Left lung (tissue), 14 donors: ENCODE results near the gene ARPC1B. TPM values are rescaled to one million over a fixed set of nuclear protein-coding genes. Genes with fewer than 3 reads are reported as not detected.

Source experiments
- ATAC-seq: fragments of 200-7000 bp; cut with Tn5 transposase; one replicate; pipeline ENCODE4 v1.9.1; 2020; ENCODE audit warnings: moderate library complexity
- DNase-seq, 4 donors: peaks; one replicate each; pipeline ENCODE4 v3.0.0-alpha.2; 2013 to 2020
- H3K27ac ChIP-seq, 2 donors: fragments of 200-600 bp; sonication (generic) in 1 of 2; one replicate each; pipeline versions ENCODE4 v1.5.0 to v1.8.0; 2020 to 2021
- H3K27me3 ChIP-seq, 2 donors: fragments of 200-600 bp; sonication (generic) in 1 of 2; one replicate each; pipeline versions ENCODE4 v1.5.0 to v1.8.0; 2020 to 2021
- H3K36me3 ChIP-seq, 2 donors: fragments of 200-600 bp; sonication (generic) in 1 of 2; one replicate each; pipeline versions ENCODE4 v1.5.0 to v1.8.0; 2020 to 2021
- H3K4me1 ChIP-seq, 2 donors: fragments of 200-600 bp; one replicate each; pipeline ENCODE4 v1.8.0; 2021
- H3K4me3 ChIP-seq, 2 donors: fragments of 200-600 bp; sonication (generic) in 1 of 2; one replicate each; pipeline versions ENCODE4 v1.5.0 to v1.8.0; 2020 to 2021; ENCODE audit warnings: mild to moderate bottlenecking in 1 of 2
- H3K9me3 ChIP-seq, 2 donors: fragments of 200-600 bp; sonication (generic) in 1 of 2; one replicate each; pipeline versions ENCODE4 v1.5.0 to v1.8.0; 2020 to 2021
- CTCF ChIP-seq, 2 donors: fragments of 200-600 bp; sonication (generic) in 1 of 2; IDR thresholded peaks; one replicate each; pipeline versions ENCODE4 v1.5.0 to v1.8.0; 2021; ENCODE audit warnings: antibody characterized with exemption in 2 of 2
- intact Hi-C, 2 donors: fragments of 100-400 bp; cut with DNase I; formaldehyde crosslinking; loops; one replicate each; pipeline versions ENCODE4 v1.11.2 to v1.14.2; 2022
- long read RNA-seq, 12 donors: library from polyadenylated mRNA in 2 of 12; unstranded in 2 of 12; transcript quantifications; one replicate each; pipeline ENCODE4 v2.0.0 and lab custom pipeline, GENCODE V29; 2019 to 2026
- polyA plus RNA-seq, 6 donors: library from polyadenylated mRNA; unstranded; fragments of 120-200 nt; gene quantifications; one replicate each; pipeline ENCODE4 v1.2.1, GENCODE V29; 2013; ENCODE audit not compliant: insufficient read length in 6 of 6
- total RNA-seq, 2 donors: library from RNA; stranded (reverse); fragmentation: NEBNext Ultra II Directional; extraction: Animal tissue kit (Norgen Biotek cat#: 25700); gene quantifications; one replicate each; pipeline ENCODE4 v1.2.1, GENCODE V29; 2021
- donor health status: DM: no; HTN: yes; CAD: no.
- donor health status: DM: no; HTN: no; CAD: no.

The ARPC1B gene
- 100 to 1,000 TPM; 280 to 311 TPM for total RNA-seq
- polyA plus RNA-seq: 10 to 100 TPM; 37.1 to 54.2 (median 46.2) TPM
- long read RNA-seq, donor 1, transcript ARPC1B-201 (10 exons, 1,564 nt): major isoform, 23 of 273 reads
- long read RNA-seq, donor 1, partial matches to known transcripts: 174 of 273 reads
- long read RNA-seq, donor 1, other reads (novel, unspliced or antisense): 70 of 273 reads
- long read RNA-seq, donor 2, transcript ARPC1B-201 (10 exons, 1,564 nt): major isoform, 17 of 103 reads
- long read RNA-seq, donor 2, partial matches to known transcripts: 82 of 103 reads
- long read RNA-seq, donor 2, other reads (novel, unspliced or antisense): 0 of 103 reads
- long read RNA-seq, donor 3, transcript ARPC1B-201 (10 exons, 1,564 nt): major isoform, 24 of 90 reads
- long read RNA-seq, donor 3, partial matches to known transcripts: 15 of 90 reads
- long read RNA-seq, donor 3, other reads (novel, unspliced or antisense): 50 of 90 reads
- long read RNA-seq, donor 4, transcript ARPC1B-201 (10 exons, 1,564 nt): major isoform, 565 of 712 reads
- long read RNA-seq, donor 4, transcript ARPC1B-213 (11 exons, 1,505 nt): minor isoform, 20 of 712 reads
- long read RNA-seq, donor 4, transcript ARPC1B-222 (11 exons, 1,669 nt): minor isoform, 17 of 712 reads
- long read RNA-seq, donor 4, transcript ARPC1B-207 (11 exons, 1,509 nt): minor isoform, 9 of 712 reads
- long read RNA-seq, donor 4, partial matches to known transcripts: 24 of 712 reads
- long read RNA-seq, donor 4, other reads (novel, unspliced or antisense): 68 of 712 reads
- long read RNA-seq, donor 5, transcript ARPC1B-201 (10 exons, 1,564 nt): major isoform, 15 of 195 reads
- long read RNA-seq, donor 5, partial matches to known transcripts: 174 of 195 reads
- long read RNA-seq, donor 5, other reads (novel, unspliced or antisense): 0 of 195 reads
- long read RNA-seq, donor 6, transcript ARPC1B-201 (10 exons, 1,564 nt): major isoform, 14 of 107 reads
- long read RNA-seq, donor 6, partial matches to known transcripts: 88 of 107 reads
- long read RNA-seq, donor 6, other reads (novel, unspliced or antisense): 0 of 107 reads
- long read RNA-seq, donor 7, transcript ARPC1B-201 (10 exons, 1,564 nt): major isoform, 11 of 34 reads
- long read RNA-seq, donor 7, partial matches to known transcripts: 20 of 34 reads
- long read RNA-seq, donor 7, other reads (novel, unspliced or antisense): 0 of 34 reads
- long read RNA-seq, donor 8, transcript ARPC1B-201 (10 exons, 1,564 nt): major isoform, 10 of 13 reads
- long read RNA-seq, donor 8, partial matches to known transcripts: 0 of 13 reads
- long read RNA-seq, donor 8, other reads (novel, unspliced or antisense): 0 of 13 reads
- long read RNA-seq, donor 9, partial matches to known transcripts: 0 of 1 reads
- long read RNA-seq, donor 9, other reads (novel, unspliced or antisense): 0 of 1 reads
- long read RNA-seq, donor 10, transcript ARPC1B-207 (11 exons, 1,509 nt): minor isoform, 12 of 787 reads
- long read RNA-seq, donor 10, transcript ARPC1B-201 (10 exons, 1,564 nt): major isoform, 653 of 787 reads
- long read RNA-seq, donor 10, transcript ARPC1B-222 (11 exons, 1,669 nt): minor isoform, 26 of 787 reads
- long read RNA-seq, donor 10, transcript ARPC1B-213 (11 exons, 1,505 nt): minor isoform, 17 of 787 reads
- long read RNA-seq, donor 10, partial matches to known transcripts: 40 of 787 reads
- long read RNA-seq, donor 10, other reads (novel, unspliced or antisense): 29 of 787 reads
- long read RNA-seq, donor 11, transcript ARPC1B-201 (10 exons, 1,564 nt): major isoform, 16 of 20 reads
- long read RNA-seq, donor 11, partial matches to known transcripts: 0 of 20 reads
- long read RNA-seq, donor 11, other reads (novel, unspliced or antisense): 0 of 20 reads
- long read RNA-seq, donor 12, transcript ARPC1B-201 (10 exons, 1,564 nt): major isoform, 19 of 76 reads
- long read RNA-seq, donor 12, partial matches to known transcripts: 52 of 76 reads
- long read RNA-seq, donor 12, other reads (novel, unspliced or antisense): 0 of 76 reads

- TF ChIP-seq CTCF (IDR thresholded peaks at IDR 0.05): no peak
- ATAC-seq: peak; percentile 82
- H3K27ac ChIP-seq: peak within 1 kb of the TSS; percentile 89 to 97
- H3K9me3 ChIP-seq: no peaks in the 10 kb centered on the region
- no peaks in the 10 kb centered on the region for H3K27me3 ChIP-seq
- H3K36me3 ChIP-seq: peaks cover 0 to 24% of the 10 kb centered on the region in 2 donors
- intact Hi-C loops: no loop called here
- H3K4me3 ChIP-seq: peak within 1 kb of the TSS; percentile 96 to 97
- peak in 3 of 4 donors; percentile 58 to 98 (median 91) for DNase-seq
- H3K4me1 ChIP-seq: peaks cover 29 to 64% of the 10 kb centered on the region in 2 donors
Measured at GRCh38 chr7:99374111-99375064, at the start of gene ARPC1B. ARPC1B (plus strand) TSS chr7:99374730; CDS start chr7:99385715, 10,985 bp downstream.

GRCh38 chr7:99325001-99325493 is 49.5 kb upstream of the ARPC1B start:
- TF ChIP-seq CTCF (IDR thresholded peaks at IDR 0.05): no peak
- no peaks in the 10 kb centered on the region for H3K36me3 ChIP-seq
- peak overlapping the region; percentile 67 to 83 for H3K4me3 ChIP-seq
- peak overlapping the region in 1 of 2 donors; percentile 90 for H3K27ac ChIP-seq
- DNase-seq (peak in 1 of 4 donors; percentile 7), ATAC-seq (no peak)
- intact Hi-C loops: no loop called here
- peaks cover 21 to 47% of the 10 kb centered on the region in 2 donors for H3K4me1 ChIP-seq
- H3K27me3 ChIP-seq: no peaks in the 10 kb centered on the region
- H3K9me3 ChIP-seq: no peaks in the 10 kb centered on the region

- H3K9me3 ChIP-seq: no peaks in the 10 kb centered on the region
- no peaks in the 10 kb centered on the region for H3K27me3 ChIP-seq
- peak within 1 kb of the TSS; percentile 73 to 90 for H3K27ac ChIP-seq
- DNase-seq (peak; percentile 91 to 97 (median 96)), ATAC-seq (peak; percentile 93)
- H3K4me1 ChIP-seq: peaks cover 27 to 54% of the 10 kb centered on the region in 2 donors
- peak in 1 of 2 donors; percentile 11 for TF ChIP-seq CTCF (IDR thresholded peaks at IDR 0.05)
- peak within 1 kb of the TSS; percentile 67 to 83 for H3K4me3 ChIP-seq
- intact Hi-C loops: no loop called here
- H3K36me3 ChIP-seq: no peaks in the 10 kb centered on the region
Measured at GRCh38 chr7:99325592-99326407, 48.7 kb upstream of the ARPC1B start, which contains the start of gene ARPC1A. ARPC1A (plus strand) TSS chr7:99325898; CDS start chr7:99333354, 7,456 bp downstream.
